Stimulated activated CD4-positive, alpha-beta T cell treated with anti-CD3 and anti-CD28 coated beads, Interleukin-1b, Interleukin-23, amount 100 ng/mL, for 4 hours (primary cell): ENCODE measurements around the gene RBM26.
A peak's percentile ranks its signal among the peaks of the same experiment; 100 is the strongest.

Experiments
- DNase-seq, 2 donors: peaks; one replicate each; pipeline ENCODE4 v3.0.0-alpha.2; 2020; ENCODE audit warnings: low read depth in 2 of 2

The RBM26 gene, protein sequence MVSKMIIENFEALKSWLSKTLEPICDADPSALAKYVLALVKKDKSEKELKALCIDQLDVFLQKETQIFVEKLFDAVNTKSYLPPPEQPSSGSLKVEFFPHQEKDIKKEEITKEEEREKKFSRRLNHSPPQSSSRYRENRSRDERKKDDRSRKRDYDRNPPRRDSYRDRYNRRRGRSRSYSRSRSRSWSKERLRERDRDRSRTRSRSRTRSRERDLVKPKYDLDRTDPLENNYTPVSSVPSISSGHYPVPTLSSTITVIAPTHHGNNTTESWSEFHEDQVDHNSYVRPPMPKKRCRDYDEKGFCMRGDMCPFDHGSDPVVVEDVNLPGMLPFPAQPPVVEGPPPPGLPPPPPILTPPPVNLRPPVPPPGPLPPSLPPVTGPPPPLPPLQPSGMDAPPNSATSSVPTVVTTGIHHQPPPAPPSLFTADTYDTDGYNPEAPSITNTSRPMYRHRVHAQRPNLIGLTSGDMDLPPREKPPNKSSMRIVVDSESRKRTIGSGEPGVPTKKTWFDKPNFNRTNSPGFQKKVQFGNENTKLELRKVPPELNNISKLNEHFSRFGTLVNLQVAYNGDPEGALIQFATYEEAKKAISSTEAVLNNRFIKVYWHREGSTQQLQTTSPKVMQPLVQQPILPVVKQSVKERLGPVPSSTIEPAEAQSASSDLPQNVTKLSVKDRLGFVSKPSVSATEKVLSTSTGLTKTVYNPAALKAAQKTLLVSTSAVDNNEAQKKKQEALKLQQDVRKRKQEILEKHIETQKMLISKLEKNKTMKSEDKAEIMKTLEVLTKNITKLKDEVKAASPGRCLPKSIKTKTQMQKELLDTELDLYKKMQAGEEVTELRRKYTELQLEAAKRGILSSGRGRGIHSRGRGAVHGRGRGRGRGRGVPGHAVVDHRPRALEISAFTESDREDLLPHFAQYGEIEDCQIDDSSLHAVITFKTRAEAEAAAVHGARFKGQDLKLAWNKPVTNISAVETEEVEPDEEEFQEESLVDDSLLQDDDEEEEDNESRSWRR

DNA sequence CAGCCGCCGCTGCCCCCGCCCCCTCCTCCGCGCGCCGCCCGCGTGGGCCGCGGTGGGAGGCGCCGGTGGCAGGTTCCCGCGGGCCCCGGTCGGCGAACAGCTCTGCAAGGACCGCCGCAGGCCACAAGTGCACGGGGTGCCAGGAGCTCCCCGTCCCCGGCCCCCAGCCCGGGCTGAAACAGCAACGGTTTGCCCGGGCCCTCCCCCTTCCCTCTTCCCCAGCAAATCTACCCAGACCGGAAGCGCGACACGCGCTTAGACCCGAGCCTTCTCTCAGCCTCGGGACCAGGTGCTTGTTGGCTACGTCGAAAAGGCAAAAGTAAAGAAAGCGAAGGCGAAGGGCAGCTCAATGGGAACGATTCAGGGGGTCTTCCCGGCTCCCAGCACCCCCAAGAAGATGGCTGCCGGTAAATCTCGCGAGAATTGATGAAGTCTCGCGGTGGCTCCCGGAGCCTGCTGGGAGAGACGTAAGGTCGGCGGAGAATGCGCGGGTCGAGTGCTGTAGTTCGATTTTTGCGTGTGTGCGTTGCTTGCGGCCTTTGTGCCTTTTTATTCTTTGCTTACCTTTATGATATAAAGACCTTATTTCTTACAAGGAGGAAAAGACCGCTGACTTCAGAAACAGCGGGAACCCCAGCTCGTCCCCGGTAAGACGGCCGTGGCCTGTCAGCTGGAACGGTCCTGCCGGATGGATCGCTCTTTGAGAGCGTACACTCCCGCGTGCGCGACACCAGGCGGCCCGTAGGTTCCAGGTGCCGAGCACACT lies at the start of gene RBM26:
RBM26 (minus strand) TSS at position 425 of the 766 bp plus-strand sequence. CDS start 481 bp downstream, outside the sequence.
- peak; percentile 89 to 95 for DNase-seq

DNA sequence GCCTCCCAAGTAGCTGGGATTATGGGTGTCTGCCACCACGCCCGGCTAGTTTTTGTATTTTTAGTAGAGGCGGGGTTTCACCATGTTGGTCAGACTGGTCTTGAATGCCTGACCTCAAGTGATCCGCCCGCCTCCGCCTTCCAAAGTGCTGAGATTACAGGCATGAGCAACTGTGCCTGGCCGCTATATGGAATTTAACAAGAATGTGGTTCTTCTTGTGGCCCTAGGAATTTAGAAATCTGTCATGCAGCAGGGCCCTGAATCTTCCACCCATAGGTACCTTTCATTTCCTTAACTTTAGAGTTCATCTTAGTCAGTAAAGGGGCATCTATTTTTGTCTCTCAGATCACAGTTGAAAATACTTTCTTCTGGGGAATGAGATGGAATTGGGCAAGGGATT lies 49.3 kb upstream of the RBM26 start:
- DNase-seq = no peak

DNA sequence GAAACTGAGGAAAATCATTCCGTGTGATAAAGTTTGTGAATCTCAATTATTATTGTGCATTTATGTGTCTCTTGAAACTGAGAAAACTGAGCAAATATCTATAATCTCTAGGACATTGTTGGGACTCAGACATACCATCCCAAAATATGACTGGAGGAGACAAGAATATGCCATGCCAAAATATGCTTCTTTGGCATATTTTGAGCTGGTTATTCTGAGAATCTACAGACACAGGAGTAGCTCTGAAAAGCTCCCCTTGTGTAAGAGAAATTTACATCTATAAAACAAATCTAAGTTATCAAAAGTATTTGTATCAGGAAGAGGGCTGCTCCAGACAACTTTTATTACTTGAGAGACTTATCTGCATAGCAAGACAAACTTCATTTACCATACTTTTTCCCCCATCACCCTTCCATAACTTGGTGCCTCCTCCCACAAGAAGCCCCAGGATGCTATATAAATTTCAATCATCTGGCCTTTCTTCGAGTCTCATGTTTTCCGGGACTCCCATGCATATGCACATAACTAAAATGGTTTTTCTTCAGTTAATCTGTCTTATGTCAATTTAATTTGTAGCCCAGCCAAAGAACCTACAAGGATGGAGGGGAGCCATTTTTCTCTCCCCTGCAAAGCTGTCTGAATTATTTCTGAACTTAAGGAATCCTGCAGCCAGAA lies 46.3 kb upstream of the RBM26 start:
- no peak for DNase-seq

DNA sequence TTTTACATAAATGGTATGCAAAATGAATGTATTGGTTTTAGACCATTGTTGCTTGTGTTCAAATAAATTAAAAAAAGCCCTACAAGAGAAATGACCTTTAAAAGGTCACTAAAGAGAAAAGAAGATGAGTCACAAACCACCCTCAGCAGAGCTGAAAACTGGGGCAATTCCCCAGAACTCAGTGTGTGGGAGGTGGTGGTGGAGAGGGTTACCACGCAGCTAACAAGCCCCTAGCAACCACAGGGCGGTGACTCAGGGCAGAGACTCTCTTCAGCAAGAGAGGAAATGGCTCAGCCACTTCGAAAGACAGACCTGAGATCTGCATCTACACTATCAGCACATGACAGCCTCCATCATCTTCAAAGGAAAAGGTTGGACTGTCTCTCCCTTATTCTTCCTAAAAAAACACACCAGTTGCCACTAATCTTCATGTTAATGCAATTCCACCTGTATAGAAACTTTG lies 45.5 kb upstream of the RBM26 start:
- DNase-seq = peak; percentile 75 to 89

DNA sequence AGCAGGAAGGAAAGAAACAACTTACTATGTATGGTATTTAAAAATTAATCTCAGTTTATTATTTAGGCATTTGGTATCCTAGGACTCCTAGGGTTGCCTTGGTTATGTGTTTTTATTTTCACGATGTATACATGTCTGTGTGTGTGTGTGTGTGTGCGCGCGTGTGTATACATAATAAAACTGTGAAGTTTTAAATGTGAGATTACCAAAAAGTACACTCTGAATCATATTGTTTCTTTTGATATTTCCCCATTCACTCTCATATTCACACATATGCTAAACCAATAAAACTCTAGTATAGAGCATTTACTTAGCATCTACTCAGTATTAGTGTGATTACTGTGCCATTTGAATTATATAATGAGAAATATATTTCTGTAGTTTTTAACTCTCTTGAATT lies 44.1 kb upstream of the RBM26 start:
- DNase-seq = peak in 1 of 2 donors; percentile 19

DNA sequence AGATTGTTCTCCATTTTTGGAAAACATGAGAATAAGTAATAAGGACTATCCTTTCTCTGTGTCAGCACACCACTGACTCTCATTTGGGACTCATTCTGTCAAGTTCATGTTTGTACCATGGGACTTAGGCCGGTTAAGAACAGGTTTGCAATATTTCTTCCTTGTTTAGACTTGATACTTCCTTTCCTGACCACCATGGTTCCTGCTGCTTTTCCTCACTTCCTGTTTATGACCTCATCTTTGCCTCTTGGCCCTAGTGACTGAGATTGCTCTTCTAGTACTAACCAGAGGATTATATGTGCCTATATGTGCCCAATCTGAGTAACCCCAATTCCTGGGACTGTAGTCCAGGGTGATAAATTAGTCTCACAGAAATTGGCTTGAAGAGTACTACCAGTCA lies 42.4 kb upstream of the RBM26 start:
- DNase-seq = no peak

DNA sequence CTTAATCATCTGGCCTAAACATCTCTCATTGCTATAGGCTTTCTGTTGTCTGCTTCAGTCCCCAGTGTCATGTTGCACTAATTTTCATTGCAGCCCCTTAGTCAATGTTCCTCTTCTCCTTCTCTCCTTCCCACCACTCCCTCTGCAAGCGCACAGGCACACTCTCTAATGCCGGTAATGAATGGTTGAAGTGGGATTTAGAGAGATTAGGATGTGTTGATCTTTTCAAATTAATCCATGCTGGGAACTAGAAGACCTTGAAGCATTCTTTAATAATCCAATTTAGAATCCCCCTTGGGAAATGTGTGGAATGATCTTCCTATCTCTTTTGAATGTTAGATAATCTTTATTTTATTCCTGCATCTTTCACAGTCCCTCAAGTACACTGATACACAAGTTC lies 41.7 kb upstream of the RBM26 start:
- no peak for DNase-seq

DNA sequence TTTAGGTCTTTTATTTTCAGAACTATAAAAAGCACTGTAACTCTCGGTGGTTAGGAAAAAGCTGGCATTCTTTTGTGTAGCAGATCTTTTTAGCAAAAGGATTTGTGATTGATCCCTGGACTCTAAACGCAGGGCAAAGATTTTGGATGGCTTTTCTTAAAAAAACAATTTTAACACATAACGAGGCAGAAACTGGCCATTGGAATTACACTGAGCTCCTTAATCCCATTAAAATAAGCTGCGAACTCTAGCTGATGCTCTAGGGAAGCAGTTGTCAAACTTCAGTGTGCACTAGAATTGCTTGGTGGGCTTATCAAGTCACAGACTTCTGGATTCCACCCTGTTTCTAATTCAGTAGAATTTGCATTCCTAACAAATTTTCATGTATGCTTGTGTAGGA lies 41.1 kb upstream of the RBM26 start:
- no peak for DNase-seq

DNA sequence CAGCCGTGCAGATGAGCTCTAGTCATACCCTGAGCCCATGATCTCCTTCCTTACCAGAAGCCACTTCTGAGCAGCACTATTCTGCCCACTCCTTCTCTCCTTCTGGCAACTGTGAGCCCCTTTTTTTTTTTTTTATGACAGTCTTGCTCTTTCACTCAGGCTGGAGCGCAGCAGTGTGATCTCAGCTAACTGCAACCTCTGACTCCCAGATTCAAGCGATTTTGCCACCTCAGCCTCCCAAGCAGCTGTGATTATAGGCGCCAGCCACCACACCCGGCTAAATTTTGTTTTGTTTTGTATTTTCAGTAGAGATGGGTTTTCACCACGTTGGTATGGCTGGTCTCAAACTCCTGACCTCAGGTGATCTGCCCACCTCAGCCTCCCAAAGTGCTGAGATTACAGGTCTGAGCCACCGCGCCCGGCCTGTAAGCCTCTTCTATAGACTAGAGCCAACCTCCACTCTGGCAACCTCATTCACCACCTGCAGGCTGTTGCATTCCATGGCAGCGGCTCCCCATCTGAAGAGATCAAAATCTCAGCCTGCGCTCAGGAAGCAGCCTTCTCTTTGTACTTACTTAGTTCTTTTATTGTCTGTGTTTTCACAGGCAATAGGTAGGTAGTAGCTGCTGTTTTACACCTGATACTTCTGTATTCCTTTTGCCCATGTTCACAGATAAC lies 40.1 kb upstream of the RBM26 start:
- no peak for DNase-seq

DNA sequence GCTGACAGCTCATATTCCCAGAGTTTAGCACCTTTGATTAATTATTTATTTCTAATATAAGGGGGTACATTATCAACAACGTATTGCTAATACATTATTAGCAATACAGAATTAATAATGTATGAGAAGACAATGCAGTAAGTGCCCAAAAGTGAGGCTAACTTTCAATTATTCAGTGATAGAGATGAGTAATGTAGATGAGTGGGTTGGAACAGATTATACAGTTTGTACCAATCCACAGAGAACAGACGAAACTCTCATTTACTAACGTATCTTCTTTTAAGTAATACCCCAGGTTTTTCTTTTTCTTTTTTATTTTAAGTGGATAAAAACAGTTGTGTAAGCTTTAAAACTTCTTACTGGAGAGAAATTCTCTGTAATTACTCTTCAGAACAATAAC lies 36.7 kb upstream of the RBM26 start:
- no peak for DNase-seq

DNA sequence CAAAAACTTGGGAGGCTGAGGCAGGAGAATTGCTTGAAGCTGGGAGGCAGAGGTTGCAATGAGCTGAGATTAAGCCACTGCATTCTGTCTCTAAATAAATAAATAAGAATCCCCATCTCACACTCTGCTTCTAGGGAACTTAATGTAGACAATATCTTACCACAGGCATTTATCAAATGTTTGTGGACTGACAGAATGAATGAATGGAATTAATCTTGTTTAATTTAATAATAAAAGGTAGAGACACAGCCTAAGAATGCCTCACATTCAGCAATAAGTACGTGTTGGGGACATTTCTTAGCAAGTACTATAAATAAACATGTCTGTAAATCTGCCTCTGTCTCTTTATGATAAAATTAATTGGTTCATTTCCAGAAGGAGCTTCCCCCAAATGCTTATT lies 36.2 kb upstream of the RBM26 start:
- DNase-seq = no peak

DNA sequence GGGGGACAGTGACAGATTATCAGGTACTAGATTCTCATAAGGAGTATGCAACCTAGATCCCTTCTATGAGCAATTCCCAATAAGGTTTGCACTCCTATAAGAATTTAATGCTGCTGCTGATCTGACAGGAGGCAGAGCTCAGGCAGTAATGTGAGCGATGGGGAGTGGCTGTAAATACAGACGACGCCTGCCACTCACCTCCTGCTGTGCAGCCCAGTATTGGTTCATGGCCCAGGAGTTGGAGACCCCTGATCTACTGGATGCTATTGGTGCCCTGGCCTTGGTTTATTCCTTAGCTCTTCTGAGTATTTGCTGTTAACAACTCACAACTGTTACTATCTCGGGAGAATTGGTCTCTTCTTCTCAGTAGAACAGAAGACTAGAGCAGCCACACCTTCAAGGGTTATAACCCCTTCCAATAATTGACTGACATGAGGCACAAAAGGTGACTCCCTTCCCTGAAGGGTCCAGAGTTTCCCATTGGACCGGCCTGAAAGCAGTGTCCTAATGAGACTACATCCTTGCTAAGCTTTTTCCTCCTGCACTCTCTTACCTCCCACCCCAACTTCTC lies 35.0 kb upstream of the RBM26 start:
- no peak for DNase-seq

DNA sequence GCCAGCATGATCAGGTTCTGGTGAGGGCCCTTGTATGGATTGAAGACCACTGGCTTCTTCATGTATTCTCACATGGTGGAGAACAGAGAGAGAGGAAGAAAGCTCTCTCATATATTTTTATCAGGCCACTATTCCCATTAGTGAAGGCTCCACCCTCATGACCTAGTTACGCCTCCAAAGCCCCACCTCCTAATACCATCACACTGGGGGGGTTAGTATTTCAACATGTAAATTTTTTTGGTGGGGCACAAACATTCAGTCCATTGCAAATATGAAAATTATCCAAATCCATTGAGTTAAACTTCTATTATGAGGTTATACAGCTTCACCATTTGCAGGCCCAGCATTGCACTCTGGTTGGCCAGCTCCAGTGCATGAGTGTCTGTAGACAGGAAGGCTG lies 33.2 kb upstream of the RBM26 start:
- DNase-seq = no peak

DNA sequence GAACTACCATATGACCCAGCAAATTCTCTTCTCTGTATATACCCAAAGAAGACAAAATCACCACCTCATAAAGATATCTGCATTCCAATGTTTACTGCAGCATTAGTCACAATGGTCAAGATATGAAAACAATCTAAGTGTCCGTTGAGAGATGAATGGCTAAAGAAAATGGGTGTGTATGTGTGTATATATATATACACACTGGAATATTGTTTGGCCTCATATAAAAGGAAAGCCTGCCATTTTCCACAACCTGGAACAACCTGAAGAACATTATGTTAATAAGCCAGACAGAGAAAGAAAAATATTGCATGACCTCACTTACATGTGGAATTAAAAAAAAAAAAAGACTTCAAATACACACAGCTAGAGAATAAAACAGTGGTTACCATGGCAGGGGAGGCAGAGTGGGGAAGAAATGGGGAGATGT lies 29.5 kb upstream of the RBM26 start:
- DNase-seq = no peak

DNA sequence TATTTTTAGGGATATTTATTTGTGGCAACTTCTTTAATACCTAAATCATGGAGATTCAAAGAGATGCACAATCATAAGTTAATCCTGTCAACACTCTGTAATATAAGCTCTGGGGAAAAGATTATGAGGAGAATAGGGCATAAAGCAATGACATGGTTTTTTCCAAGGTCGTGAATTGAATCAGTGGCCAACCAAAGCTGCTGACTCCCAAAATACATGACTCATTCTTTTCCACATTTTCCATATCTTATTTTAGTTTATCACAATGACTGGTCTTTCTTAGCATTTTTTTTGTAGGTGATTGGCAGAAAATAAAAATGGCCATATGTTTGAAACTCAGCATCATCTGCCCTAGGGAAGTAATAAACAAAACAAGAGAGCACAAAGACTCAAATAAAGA lies 28.5 kb upstream of the RBM26 start:
- no peak for DNase-seq

DNA sequence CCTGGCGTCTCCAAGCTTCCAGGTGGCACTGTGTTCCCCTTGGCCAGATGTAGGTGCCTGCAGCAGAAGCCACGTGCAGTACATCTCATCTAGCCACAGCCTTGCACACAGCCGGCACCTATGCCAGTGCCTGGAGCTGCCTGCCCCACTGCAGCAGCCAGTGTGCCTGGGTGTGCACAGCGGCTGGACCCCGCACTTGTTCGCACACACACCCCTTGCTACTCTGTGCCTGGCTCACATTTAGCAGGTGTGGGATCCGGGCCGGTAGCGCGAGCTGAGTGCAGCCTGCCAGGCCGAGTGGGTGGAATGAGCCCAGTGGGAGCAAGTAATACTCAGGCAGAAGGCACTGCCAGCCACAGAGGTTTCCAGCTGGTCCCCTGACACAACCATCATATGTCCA lies 26.9 kb upstream of the RBM26 start:
- DNase-seq = no peak

DNA sequence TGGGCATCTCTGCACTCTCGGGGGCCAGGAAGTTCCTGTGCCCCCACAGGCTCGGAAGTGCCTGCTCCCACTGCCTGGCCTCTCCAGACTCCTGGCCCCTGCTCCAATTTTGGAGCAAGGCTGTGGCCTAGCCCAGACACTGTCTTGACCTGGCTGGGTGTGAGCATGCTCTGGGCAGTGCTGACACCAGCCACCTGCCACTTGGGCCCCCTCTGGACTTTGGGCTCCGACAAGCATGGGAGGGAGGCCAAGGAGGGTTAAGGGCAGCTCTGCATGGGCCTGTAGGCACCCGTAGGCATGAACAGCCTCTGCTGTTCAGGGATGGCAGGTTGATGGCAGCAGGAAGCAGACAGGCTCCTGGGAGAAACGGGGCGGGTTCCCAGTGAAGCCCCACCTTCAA lies 26.0 kb upstream of the RBM26 start:
- DNase-seq = no peak

DNA sequence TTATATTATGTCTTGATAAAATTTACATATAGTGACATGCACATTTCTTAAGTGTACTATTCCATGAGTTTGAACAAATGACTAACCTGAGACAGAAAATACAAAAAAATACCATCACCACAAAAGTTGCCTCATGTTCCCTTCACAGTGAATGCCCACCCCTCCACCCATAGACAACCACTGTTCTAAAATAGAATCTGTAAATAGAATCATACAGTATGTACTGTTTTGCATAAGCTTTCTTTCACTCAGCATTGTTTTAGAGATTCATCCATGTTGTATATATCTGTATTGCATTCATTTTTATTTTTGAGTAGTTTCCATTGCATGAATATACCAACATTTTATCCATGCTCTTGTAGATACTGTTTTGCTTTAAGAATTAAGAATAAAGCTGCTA lies 23.3 kb upstream of the RBM26 start:
- no peak for DNase-seq

DNA sequence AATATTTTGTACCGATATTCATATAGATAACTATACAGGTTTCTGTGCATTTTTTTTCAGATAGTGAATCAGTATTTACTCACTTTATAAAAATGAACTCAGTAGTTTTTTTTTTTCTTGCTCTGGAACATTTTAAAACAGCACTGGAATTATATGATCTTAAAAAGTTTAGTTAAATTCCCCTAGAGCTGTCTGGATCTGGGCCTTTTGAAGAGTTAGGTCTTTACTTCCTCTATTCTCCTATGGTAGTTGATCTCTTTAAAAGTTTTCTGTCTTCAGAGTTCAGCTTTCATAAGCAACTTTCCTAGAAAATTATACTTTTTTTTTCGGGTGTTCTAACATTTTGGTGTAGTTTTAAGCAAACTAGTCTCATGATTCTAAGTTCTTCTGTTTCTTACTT lies 21.8 kb upstream of the RBM26 start:
- DNase-seq = no peak

DNA sequence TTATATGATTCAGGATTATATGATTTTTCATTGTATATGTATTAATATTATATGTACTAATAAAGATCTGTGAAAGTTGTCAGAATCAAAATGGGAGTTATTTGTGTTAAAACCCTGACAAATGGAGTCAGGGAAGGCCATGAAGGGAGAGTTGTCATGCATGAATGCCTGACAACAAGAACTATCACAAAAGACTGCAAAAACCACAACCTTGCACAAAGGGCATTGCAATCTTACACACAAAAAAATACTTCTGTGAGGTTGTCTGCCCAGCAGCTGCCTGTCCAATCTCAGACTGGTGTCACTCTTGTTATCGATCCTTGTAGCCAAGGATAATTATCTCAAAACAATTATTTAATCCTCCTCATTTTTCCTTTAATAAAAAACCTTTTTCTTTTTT lies 21.2 kb upstream of the RBM26 start:
- DNase-seq = no peak
